Brain microvascular endothelial cell (primary cell): Measurements from ENCODE around the gene TJP2.

ENCODE experiments used
- DNase-seq: peaks from one replicate; pipeline ENCODE4 v3.0.0-alpha.2; 2020
- H3K27ac ChIP-seq: fragments of 250-450 bp; sonication (Bioruptor Pico); 2 replicates; pipeline ENCODE4 v1.5.1; 2020; ENCODE audit warnings: mild to moderate bottlenecking, moderate library complexity
- H3K27me3 ChIP-seq: fragments of 250-450 bp; sonication (Bioruptor Pico); replicated peaks from 2 replicates; pipeline ENCODE4 v1.5.1; 2020; ENCODE audit warnings: mild to moderate bottlenecking
- H3K36me3 ChIP-seq: fragments of 250-450 bp; sonication (Bioruptor Pico); replicated peaks from 2 replicates; pipeline ENCODE4 v1.5.1; 2020; ENCODE audit warnings: mild to moderate bottlenecking
- H3K4me3 ChIP-seq: 2 replicates; pipeline ENCODE4 v1.5.1; 2011; ENCODE audit warnings: low read depth, mild to moderate bottlenecking, control low read depth, low read length, moderate library complexity
- CTCF ChIP-seq: IDR thresholded peaks from 2 replicates; pipeline ENCODE4 v1.5.1; 2011; ENCODE audit warnings: low read depth, mild to moderate bottlenecking, moderate library complexity, low read length, control low read depth, inconsistent platforms; ENCODE audit errors: missing control alignments
- in situ Hi-C: cut with HindIII; loops from 2 replicates; pipeline ENCODE4 v1.10.0; 2017; ENCODE audit warnings: low sequenced_read_pairs, low pct_ligation_motif_present

TJP2 gene

GRCh38 chr9:69272212-69272611, 98.1 kb downstream of the TJP2 start:
- Histone ChIP-seq H3K36me3 (no peaks in the 10 kb centered on the region), H3K4me3 (no peak overlapping the region), H3K27ac (no peak overlapping the region), H3K27me3 (no peaks in the 10 kb centered on the region)
- in situ Hi-C loops, result no loop called here
- no peak for DNase-seq
- no peak for TF ChIP-seq CTCF

GRCh38 chr9:69273161-69273560, 99.1 kb downstream of the TJP2 start:
- Histone ChIP-seq H3K4me3 (no peak overlapping the region), H3K27me3 (no peaks in the 10 kb centered on the region), H3K36me3 (no peaks in the 10 kb centered on the region), H3K27ac (no peak overlapping the region)
- no peak for TF ChIP-seq CTCF
- in situ Hi-C loops, result no loop called here
- DNase-seq, result no peak

- Histone ChIP-seq H3K4me3 (no peak overlapping the region), H3K36me3 (no peaks in the 10 kb centered on the region), H3K27ac (no peak overlapping the region), H3K27me3 (no peaks in the 10 kb centered on the region)
- TF ChIP-seq CTCF, result no peak
- peak; percentile 25 for DNase-seq
- in situ Hi-C loops, result no loop called here
These were observed 102.7 kb downstream of the TJP2 start for GRCh38 chr9:69276775-69277174.

GRCh38 chr9:69279084-69279731, 105.1 kb downstream of the TJP2 start:
- no peak for TF ChIP-seq CTCF

GRCh38 chr9:69279733-69280132, 105.7 kb downstream of the TJP2 start:
- Histone ChIP-seq H3K27me3 (no peaks in the 10 kb centered on the region), H3K27ac (no peak overlapping the region), H3K36me3 (no peaks in the 10 kb centered on the region), H3K4me3 (no peak overlapping the region)
- TF ChIP-seq CTCF, result no peak
- in situ Hi-C loops, result no loop called here
- DNase-seq, result no peak

More at GRCh38 chr9:69279084-69279731, 105.1 kb downstream of the TJP2 start:
- in situ Hi-C loops, result no loop called here
- DNase-seq, result no peak
- H3K36me3 ChIP-seq, result no peaks in the 10 kb centered on the region
- no peaks in the 10 kb centered on the region for H3K27me3 ChIP-seq
- H3K4me3 ChIP-seq, result no peak overlapping the region
- no peak overlapping the region for H3K27ac ChIP-seq

- TF ChIP-seq CTCF, result no peak
- no peak for DNase-seq
- Histone ChIP-seq H3K27ac (no peak overlapping the region), H3K27me3 (no peaks in the 10 kb centered on the region), H3K36me3 (no peaks in the 10 kb centered on the region), H3K4me3 (no peak overlapping the region)
- in situ Hi-C loops, result no loop called here
These were observed 108.9 kb downstream of the TJP2 start for GRCh38 chr9:69283003-69283402.
